Ovary (tissue), 3 donors: Measurements from ENCODE around the gene RSPH3.

Experiments used
- POLR2A ChIP-seq: fragments of 450-650 bp; IDR thresholded peaks from one replicate; pipeline ENCODE4 v1.6.1; 2017; ENCODE audit warnings: antibody characterized with exemption, mild to moderate bottlenecking, moderate library complexity
- TF ChIP-seq, protein P1 (sequence below), 3 donors: fragments of 450-650 bp in 2 of 3; fragments of 200-600 bp in 1 of 3; IDR thresholded peaks; one replicate each; pipeline versions ENCODE4 v1.5.1 to v1.8.0; 2016 to 2022; ENCODE audit warnings: antibody characterized with exemption in 3 of 3, mild to moderate bottlenecking in 1 of 3
- donor health status: DM: no; HTN: no; CAD: no.

DNA sequence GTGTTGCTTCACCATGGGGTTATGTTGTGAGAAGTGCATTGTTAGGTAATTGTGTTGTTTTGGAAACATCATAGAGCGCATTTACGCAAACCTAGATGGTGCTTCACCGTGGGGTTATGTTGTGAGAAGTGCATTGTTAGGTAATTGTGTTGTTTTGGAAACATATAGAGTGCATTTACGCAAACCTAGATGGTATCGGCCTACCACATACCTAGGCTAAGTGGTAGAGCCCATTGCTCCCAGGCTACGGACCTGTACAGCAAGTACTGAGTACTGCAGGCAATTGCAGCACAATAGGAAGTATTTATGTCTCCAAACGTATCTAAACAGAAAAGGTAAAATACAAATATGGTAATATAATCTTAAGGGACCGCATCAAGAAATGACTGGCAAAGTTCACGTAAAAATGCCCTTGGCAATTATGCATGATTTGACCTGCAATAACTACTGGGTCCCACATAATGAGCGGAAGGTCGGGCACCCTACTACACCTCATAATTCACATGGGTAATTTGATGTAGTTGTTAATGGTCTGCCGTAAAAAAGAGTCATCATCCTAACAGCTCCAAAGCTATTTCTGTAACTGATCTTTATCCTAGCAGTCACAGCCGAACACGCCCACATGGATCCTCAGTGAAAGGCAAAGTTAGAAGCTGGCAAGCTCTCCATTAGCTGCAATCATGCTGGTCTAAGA is 76.0 kb downstream of the RSPH3 start:
- TF ChIP-seq POLR2A: no peak
- TF ChIP-seq, protein P1, sequence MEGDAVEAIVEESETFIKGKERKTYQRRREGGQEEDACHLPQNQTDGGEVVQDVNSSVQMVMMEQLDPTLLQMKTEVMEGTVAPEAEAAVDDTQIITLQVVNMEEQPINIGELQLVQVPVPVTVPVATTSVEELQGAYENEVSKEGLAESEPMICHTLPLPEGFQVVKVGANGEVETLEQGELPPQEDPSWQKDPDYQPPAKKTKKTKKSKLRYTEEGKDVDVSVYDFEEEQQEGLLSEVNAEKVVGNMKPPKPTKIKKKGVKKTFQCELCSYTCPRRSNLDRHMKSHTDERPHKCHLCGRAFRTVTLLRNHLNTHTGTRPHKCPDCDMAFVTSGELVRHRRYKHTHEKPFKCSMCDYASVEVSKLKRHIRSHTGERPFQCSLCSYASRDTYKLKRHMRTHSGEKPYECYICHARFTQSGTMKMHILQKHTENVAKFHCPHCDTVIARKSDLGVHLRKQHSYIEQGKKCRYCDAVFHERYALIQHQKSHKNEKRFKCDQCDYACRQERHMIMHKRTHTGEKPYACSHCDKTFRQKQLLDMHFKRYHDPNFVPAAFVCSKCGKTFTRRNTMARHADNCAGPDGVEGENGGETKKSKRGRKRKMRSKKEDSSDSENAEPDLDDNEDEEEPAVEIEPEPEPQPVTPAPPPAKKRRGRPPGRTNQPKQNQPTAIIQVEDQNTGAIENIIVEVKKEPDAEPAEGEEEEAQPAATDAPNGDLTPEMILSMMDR (IDR thresholded peaks at IDR 0.05): no peak
